Stomach (tissue), 9 donors: ENCODE data around the gene FRMPD4. TPM values are rescaled to one million over a fixed set of nuclear protein-coding genes. Genes with fewer than 3 reads are reported as not detected.

Experiments used
- DNase-seq, 2 donors: peaks; one replicate each; pipeline versions ENCODE4 v3.0.0 to v3.0.0-alpha.2; 2013 to 2019
- H3K27ac ChIP-seq, 5 donors: fragments of 200-600 bp in 4 of 5; sonication (generic) in 4 of 5; one replicate each; pipeline ENCODE4 v1.5.1; 2013 to 2019; ENCODE audit warnings: mild to moderate bottlenecking in 1 of 5, moderate library complexity in 1 of 5
- H3K27me3 ChIP-seq, 3 donors: fragments of 200-600 bp; sonication (generic); one replicate each; pipeline ENCODE4 v1.5.1; 2017 to 2019; ENCODE audit warnings: mixed run types in 1 of 3
- H3K36me3 ChIP-seq, 4 donors: fragments of 200-600 bp; sonication (generic); 1 replicate in 3 of 4; 2 replicates in 1 of 4; pipeline ENCODE4 v1.5.1; 2016 to 2019
- H3K4me1 ChIP-seq, 4 donors: fragments of 200-600 bp; sonication (generic); one replicate each; pipeline ENCODE4 v1.5.1; 2016 to 2019
- H3K4me3 ChIP-seq, 4 donors: fragments of 200-600 bp; sonication (generic) in 3 of 4; one replicate each; pipeline ENCODE4 v1.5.1; 2016 to 2019; ENCODE audit warnings: mild to moderate bottlenecking in 1 of 4
- H3K9me3 ChIP-seq, 4 donors: fragments of 200-600 bp; sonication (generic); one replicate each; pipeline ENCODE4 v1.5.1; 2016 to 2019
- CTCF ChIP-seq, 7 experiments: fragments of 450-650 bp in 4 of 7; fragments of 200-600 bp in 3 of 7; sonication (generic) in 3 of 7; IDR thresholded peaks; one replicate each; pipeline ENCODE4 v1.5.1; 2016 to 2019; ENCODE audit warnings: antibody characterized with exemption in 7 of 7, control low read depth in 2 of 7, mild to moderate bottlenecking in 1 of 7
- EP300 ChIP-seq: sonication (generic); formaldehyde crosslinking; IDR thresholded peaks from one replicate; pipeline ENCODE4 v1.6.1; 2017; ENCODE audit warnings: antibody characterized with exemption
- POLR2A ChIP-seq, 4 donors: fragments of 450-650 bp; IDR thresholded peaks; one replicate each; pipeline ENCODE4 v1.6.1; 2016; ENCODE audit warnings: antibody characterized with exemption in 4 of 4, control low read depth in 2 of 4, mild to moderate bottlenecking in 1 of 4, moderate library complexity in 1 of 4
- POLR2AphosphoS5 ChIP-seq, 3 donors: sonication (generic); formaldehyde crosslinking; IDR thresholded peaks; one replicate each; pipeline ENCODE4 v1.6.1; 2016; ENCODE audit warnings: antibody characterized with exemption in 3 of 3
- WGBS, 5 donors: extraction: QIAGEN DNeasy Blood & Tissue Kit in 3 of 5; methylation state at CpG; one replicate each; pipeline versions ENCODE4 v1.1.5 to v1.1.7; 2013 to 2018; 5-methylcytosine and 5-hydroxymethylcytosine counted together
- intact Hi-C: fragments of 100-400 bp; cut with DNase I; formaldehyde crosslinking; loops from one replicate; pipeline ENCODE4 v1.15.1; 2023; ENCODE audit warnings: low total_unique reads
- polyA plus RNA-seq, 3 donors: library from polyadenylated mRNA; stranded (reverse); fragments of 200-250 nt; gene quantifications; one replicate each; pipeline ENCODE4 v1.2.3, GENCODE V29; 2013
- total RNA-seq, 5 donors: library from RNA; depleted of rRNA; stranded (reverse); fragments of >200 nt; gene quantifications; one replicate each; pipeline versions ENCODE4 v1.1.0 to v1.2.3, GENCODE V29; 2014 to 2016
- donor health status: healthy with polysubstance abuse.
- donor health status: Bipolar disorder and iron deficiency.
- donor health status: healthy.

FRMPD4 gene
- total and polyA plus RNA-seq, 8 donors, result 0.03 to 2.6 (median 0.55) TPM; not detected in 5

- 44 to 62% (median 54%) methylated on average over 3 of the region's 3 CpGs for WGBS, 5 donors
- no peak for DNase-seq
- H3K36me3 ChIP-seq, result no peaks in the 10 kb centered on the region
- H3K4me3 ChIP-seq, result no peak overlapping the region
- H3K9me3 ChIP-seq, result no peaks in the 10 kb centered on the region
- H3K4me1 ChIP-seq, result no peaks in the 10 kb centered on the region
- H3K27me3 ChIP-seq, result no peaks in the 10 kb centered on the region
- intact Hi-C loops, result no loop called here
- TF ChIP-seq POLR2AphosphoS5 (IDR thresholded peaks at IDR 0.05) (no peak), POLR2A (IDR thresholded peaks at IDR 0.05) (no peak), CTCF (IDR thresholded peaks at IDR 0.05) (no peak), EP300 (no peak)
- no peak overlapping the region for H3K27ac ChIP-seq
Measured at GRCh38 chrX:12210971-12211370, 72.7 kb downstream of the FRMPD4 start.

GRCh38 chrX:12223650-12224049, 85.4 kb downstream of the FRMPD4 start:
- Histone ChIP-seq H3K36me3 (no peaks in the 10 kb centered on the region), H3K27me3 (no peaks in the 10 kb centered on the region), H3K9me3 (peaks cover 0 to 13% (median 6%) of the 10 kb centered on the region in 4 donors), H3K4me3 (no peak overlapping the region), H3K4me1 (no peaks in the 10 kb centered on the region), H3K27ac (no peak overlapping the region)
- 71 to 89% (median 83%) methylated on average over 4 of the region's 4 CpGs for WGBS, 5 donors
- no peak for DNase-seq
- no peak for TF ChIP-seq POLR2AphosphoS5 (IDR thresholded peaks at IDR 0.05)
- no peak for TF ChIP-seq POLR2A (IDR thresholded peaks at IDR 0.05)
- TF ChIP-seq EP300, result no peak
- TF ChIP-seq CTCF (IDR thresholded peaks at IDR 0.05), result no peak
- intact Hi-C loops, result no loop called here

- H3K27ac ChIP-seq, result no peak overlapping the region
- 43 to 56% (median 54%) methylated on average over 1 of the region's 1 CpG for WGBS, 5 donors
- no peak for DNase-seq
- peaks cover 0 to 13% (median 4%) of the 10 kb centered on the region in 4 donors for H3K9me3 ChIP-seq
- H3K4me3 ChIP-seq, result no peak overlapping the region
- intact Hi-C loops, result no loop called here
- TF ChIP-seq POLR2A (IDR thresholded peaks at IDR 0.05) (no peak), EP300 (no peak)
- H3K36me3 ChIP-seq, result no peaks in the 10 kb centered on the region
- no peaks in the 10 kb centered on the region for H3K4me1 ChIP-seq
- H3K27me3 ChIP-seq, result no peaks in the 10 kb centered on the region
Measured at GRCh38 chrX:12225107-12225506, 86.8 kb downstream of the FRMPD4 start.

- Histone ChIP-seq H3K9me3 (peaks cover 0 to 13% (median 4%) of the 10 kb centered on the region in 4 donors), H3K27ac (no peak overlapping the region), H3K4me1 (no peaks in the 10 kb centered on the region), H3K27me3 (no peaks in the 10 kb centered on the region), H3K36me3 (no peaks in the 10 kb centered on the region), H3K4me3 (no peak overlapping the region)
- no peak for TF ChIP-seq CTCF (IDR thresholded peaks at IDR 0.05)
- no peak for TF ChIP-seq EP300
- no peak for TF ChIP-seq POLR2A (IDR thresholded peaks at IDR 0.05)
- no peak for TF ChIP-seq POLR2AphosphoS5 (IDR thresholded peaks at IDR 0.05)
- DNase-seq, result no peak
- WGBS, 5 donors, result 40 to 70% (median 55%) methylated on average over 2 of the region's 2 CpGs
- intact Hi-C loops, result no loop called here
Measured at GRCh38 chrX:12227412-12228041, 89.3 kb downstream of the FRMPD4 start.

- no peak overlapping the region for H3K4me3 ChIP-seq
- H3K9me3 ChIP-seq, result peaks cover 0 to 8% (median 3%) of the 10 kb centered on the region in 4 donors
- intact Hi-C loops, result no loop called here
- no peak overlapping the region for H3K27ac ChIP-seq
- no peaks in the 10 kb centered on the region for H3K36me3 ChIP-seq
- no peak for DNase-seq
- no peaks in the 10 kb centered on the region for H3K27me3 ChIP-seq
- WGBS, 5 donors, result 26 to 64% (median 47%) methylated on average over 4 of the region's 4 CpGs
- TF ChIP-seq CTCF (IDR thresholded peaks at IDR 0.05) (no peak), POLR2A (IDR thresholded peaks at IDR 0.05) (no peak), POLR2AphosphoS5 (IDR thresholded peaks at IDR 0.05) (no peak), EP300 (no peak)
- H3K4me1 ChIP-seq, result no peaks in the 10 kb centered on the region
Measured at GRCh38 chrX:12228862-12229261, 90.6 kb downstream of the FRMPD4 start.
